ENCODE measurements around the gene COA6.

COA6 gene

GRCh38 chr1:234373064-234373958 is at the start of gene COA6:
Gene COA6 (plus strand): TSS chr1:234373456. CDS start chr1:234373467, 11 bp downstream.
- DNase-seq = peak; percentile 89

DNA sequence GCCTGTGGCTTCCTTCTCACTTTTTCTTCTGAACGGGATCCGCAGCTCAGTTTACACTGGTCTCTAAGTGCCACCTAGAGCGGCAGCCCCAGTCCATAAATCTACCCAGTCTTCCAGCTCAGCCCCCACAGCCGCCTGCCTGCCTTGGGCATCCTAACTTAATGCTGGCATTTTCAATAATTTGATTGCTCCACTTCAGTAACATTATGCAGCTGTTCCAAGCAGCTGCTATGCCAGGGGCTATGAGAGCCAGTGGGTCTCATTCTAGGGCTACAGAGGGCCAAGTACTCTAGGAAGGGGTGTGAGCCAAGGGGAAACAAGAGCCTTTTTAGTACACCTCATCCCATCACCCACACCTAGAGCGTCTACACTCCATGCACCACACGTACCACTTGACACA is 48.4 kb upstream of the COA6 start:
- DNase-seq = no peak

DNA sequence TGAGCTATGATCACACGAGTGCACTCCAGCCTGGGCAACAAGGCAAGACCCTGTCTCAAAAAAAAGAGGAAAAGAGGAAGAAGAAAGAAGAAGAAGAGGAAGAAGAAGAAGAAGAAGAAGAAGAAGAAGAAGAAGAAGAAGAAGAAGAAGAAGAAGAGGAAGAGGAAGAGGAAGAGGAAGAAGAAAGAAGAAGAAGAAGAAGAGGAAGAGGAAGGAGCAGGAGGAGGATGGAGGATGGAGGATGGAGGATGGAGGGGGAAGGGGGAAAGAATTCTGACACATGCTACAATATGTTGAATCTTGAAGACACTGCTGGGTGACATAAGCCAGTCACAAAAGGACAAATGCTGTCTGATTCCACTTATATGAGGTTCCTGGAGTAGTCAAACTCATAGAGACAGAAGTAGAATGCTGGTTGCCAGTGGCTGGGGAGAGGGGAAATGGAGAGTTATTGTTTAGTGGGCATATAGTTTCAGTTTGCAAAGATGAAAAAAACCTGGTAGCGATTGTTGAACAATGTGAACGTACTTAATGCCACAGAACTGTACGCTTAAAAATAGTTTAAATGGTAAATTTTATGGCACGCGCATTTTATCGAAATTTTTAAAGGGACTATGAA is 47.3 kb upstream of the COA6 start:
- DNase-seq = no peak

GRCh38 chr1:234326497-234327366 is 46.5 kb upstream of the COA6 start:
- peak; percentile 58 for DNase-seq

- DNase-seq = no peak
These were observed 45.6 kb upstream of the COA6 start for GRCh38 chr1:234327577-234328164.

DNA sequence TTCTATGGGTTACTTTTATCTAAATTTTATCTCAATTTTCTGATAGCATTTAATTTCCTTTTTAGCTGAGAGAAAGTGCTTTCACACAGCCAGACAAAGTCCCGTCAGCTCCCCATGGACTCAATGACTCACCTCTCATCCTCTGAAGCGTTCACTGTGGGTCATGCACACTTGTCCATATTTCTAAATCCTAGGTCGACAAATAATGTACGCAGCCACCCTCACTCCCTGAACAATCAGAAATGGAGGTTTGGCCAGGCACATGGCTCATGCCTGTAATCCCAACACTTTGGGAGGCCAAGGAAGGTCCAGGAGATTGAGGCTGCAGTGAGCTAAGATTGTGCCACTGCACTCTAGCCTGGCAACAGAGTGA is 42.4 kb upstream of the COA6 start:
- DNase-seq = no peak

GRCh38 chr1:234331507-234331906 is 41.7 kb upstream of the COA6 start:
- no peak for DNase-seq

DNA sequence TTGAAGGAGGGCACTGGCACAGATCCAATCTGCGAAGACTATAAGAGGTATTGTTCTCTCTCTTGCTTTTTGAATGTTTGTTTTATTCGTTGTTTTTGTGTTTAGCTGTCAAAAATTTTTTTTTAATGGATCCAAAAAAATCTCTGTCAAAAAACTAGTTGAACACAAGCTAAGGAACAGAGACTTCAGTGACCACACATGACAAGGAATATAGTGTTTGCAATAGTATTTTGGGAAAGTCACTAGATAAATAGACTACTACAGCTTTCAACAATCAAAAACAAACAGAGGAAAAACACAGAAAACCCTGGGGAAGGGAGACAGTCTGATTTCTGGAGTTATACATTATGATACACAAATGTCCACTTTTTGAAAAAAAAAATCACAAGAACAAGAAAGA is 36.9 kb upstream of the COA6 start:
- no peak for DNase-seq

DNA sequence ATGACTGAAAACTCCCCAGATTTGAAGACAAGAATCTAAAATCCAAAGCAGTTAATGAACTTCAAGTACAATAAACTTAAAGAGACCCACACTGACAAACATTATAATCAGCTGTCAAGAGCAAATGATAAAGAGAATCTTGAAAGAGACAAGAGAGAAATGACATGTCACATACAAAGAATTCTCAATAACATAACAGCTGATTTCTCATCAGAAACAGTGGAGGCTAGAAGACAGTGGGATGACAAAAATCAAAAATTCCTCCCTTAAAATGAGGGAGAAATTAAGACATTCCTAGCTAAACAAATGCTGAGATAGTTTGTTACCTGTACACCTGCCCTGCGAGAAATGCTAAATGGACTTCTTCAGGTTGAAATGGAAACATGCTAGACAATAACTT is 36.0 kb upstream of the COA6 start:
- DNase-seq = no peak

GRCh38 chr1:234340528-234340927 is 32.7 kb upstream of the COA6 start:
- no peak for DNase-seq

- DNase-seq = no peak
These were observed 30.5 kb upstream of the COA6 start for GRCh38 chr1:234342774-234343173.

DNA sequence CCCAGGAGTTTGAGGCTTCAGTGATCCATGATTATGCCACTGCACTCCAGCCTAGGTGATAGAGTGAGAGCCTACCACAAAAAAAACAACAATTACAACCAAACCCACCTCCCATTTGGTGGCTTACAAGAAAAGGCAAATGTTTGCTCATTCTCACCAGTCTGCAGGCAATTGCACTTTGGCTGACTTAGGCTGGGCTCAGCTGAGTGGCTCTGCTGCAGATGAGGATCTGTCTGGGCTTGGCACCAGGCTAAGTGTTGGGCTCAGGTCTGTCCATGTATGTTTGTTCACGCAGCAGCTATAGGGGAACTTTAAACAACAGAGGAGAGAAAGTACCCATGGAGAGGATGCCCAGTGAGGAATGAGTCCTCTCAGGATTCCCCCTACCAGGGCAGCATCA is 28.0 kb upstream of the COA6 start:
- DNase-seq = no peak

DNA sequence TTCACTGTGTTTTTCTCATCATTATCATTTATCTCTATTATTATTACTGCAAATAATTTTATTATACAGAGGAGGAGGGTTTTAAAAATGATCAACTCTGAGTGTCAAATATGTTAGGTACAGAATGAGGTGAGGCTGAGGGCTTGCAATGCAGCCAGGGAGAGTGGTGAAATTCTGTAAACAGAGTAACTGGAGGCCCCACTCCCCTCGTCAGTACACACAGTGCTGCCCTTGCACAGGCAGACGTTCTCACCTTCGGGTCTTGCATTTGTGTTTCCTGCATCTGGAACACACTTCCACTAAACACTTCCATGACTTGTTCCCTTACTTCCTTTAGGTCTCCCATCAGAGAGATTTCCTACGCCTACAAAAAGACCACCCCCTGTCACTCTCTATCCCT is 24.3 kb upstream of the COA6 start:
- no peak for DNase-seq

GRCh38 chr1:234355782-234356510 is 17.3 kb upstream of the COA6 start:
- no peak for DNase-seq

GRCh38 chr1:234356615-234357269 is 16.5 kb upstream of the COA6 start:
- DNase-seq = peak; percentile 30

GRCh38 chr1:234357831-234358230 is 15.4 kb upstream of the COA6 start:
- no peak for DNase-seq

GRCh38 chr1:234361102-234361603 is 12.1 kb upstream of the COA6 start:
- no peak for DNase-seq

DNA sequence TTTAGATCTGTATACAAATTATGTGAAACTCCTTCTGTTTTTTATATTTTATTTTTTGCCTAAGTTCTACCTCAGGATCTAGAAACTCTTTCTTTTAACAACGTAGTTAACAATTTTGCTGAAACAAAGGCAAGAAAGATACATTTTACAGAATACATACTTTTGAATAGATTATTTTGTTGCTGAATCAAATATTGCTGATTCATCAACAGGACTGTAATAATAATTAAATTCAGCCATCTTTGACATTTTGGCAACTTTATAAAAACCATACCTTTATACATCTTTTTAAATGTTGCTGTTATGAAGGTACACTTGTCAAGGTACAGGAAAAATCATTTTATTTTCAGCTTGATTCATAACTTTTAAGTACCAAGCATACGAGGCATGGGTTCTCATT is 10.7 kb upstream of the COA6 start:
- DNase-seq = no peak

GRCh38 chr1:234368320-234369032 is 4.8 kb upstream of the COA6 start:
- DNase-seq = no peak

DNA sequence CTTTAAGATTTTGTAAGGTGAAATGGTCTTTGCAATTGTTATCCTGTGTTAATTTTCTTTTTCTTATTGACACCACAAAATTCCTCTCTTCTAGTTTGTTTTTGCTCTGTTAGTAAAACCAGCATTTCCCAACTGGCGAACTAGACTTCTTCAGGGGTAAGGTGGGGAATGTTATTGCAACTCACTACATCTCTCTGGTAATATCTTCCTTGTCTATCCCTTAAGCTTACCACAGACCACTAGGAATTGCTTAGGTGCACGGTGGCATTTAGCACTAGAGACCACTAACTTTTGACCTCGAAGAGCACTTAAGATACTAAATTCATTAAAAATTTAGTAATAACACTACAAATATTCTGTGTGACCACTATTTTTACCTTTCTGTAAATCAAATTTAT is 4.2 kb upstream of the COA6 start:
- no peak for DNase-seq

DNA sequence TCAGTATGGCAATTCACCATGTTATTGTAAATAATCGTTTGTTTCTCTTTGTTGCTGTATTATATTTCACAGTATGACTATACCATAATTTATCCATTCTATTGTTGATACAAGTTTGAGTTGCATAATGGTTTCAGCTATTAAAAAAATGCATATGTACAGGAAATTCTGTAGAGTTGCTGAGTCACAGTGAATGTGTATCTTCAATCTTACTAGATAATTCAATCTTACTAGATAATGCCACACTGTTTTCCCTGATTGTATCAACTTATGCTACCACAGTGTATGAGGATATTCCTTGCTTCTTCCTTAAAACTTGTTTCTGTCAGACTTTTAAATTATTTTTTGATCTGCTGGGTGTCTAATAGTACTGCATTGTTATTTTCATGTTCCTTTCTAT is 3.5 kb upstream of the COA6 start:
- DNase-seq = no peak
